B cell (primary cell): ENCODE results near the gene ARHGEF3.

Source experiments
- CTCF ChIP-seq: fragments of 200-600 bp; IDR thresholded peaks from one replicate; pipeline ENCODE4 v1.8.0; 2022; ENCODE audit warnings: antibody characterized with exemption, mild to moderate bottlenecking
- EZH2 ChIP-seq: IDR thresholded peaks from 2 replicates; pipeline ENCODE4 v1.6.1; 2012; ENCODE audit warnings: borderline replicate concordance, low read depth, mild to moderate bottlenecking, moderate library complexity, low read length; ENCODE audit not compliant: insufficient read depth, poor library complexity, severe bottlenecking

GRCh38 chr3:56775445-56775837, 26.3 kb downstream of the ARHGEF3 start:
- TF ChIP-seq CTCF (no peak), EZH2 (no peak)
